ENCODE measurements around the gene RPS26.

- TF ChIP-seq CTCF (IDR thresholded peaks at IDR 0.05; ENCODE audit: low read length) (no peak), EZH2 (IDR thresholded peaks at IDR 0.05; ENCODE audit: borderline replicate concordance, low read length) (no peak)
Observed at GRCh38 chr12:56001487-56002100, 40.1 kb upstream of the RPS26 start.

All from OCI-LY1 (cell line).